Natural killer cell (primary cell): ENCODE measurements around the gene DERL3. TPM values are rescaled to one million over a fixed set of nuclear protein-coding genes. Genes with fewer than 3 reads are reported as not detected.

Source experiments
- ATAC-seq, 3 donors: fragments of 150-1000 bp in 2 of 3; fragments of 200-7000 bp in 1 of 3; cut with Tn5 transposase; 1 replicate in 1 of 3; 2 replicates in 2 of 3; pipeline ENCODE4 v1.10.0; 2021; ENCODE audit warnings: mild to moderate bottlenecking in 2 of 3, moderate library complexity in 2 of 3
- DNase-seq, 2 donors: peaks; one replicate each; pipeline versions ENCODE4 v3.0.0 to v3.0.0-alpha.2; 2013 to 2021; ENCODE audit warnings: mixed read lengths in 1 of 2
- H3K27ac ChIP-seq: one replicate; pipeline ENCODE4 v1.5.1; 2013; ENCODE audit warnings: mild to moderate bottlenecking, low read length
- H3K27me3 ChIP-seq: one replicate; pipeline ENCODE4 v1.6.1; 2013; ENCODE audit warnings: low read length; ENCODE audit not compliant: control insufficient read depth, insufficient read depth
- H3K36me3 ChIP-seq: one replicate; pipeline ENCODE4 v1.6.1; 2013; ENCODE audit warnings: low read length; ENCODE audit not compliant: control insufficient read depth, insufficient read depth
- H3K4me1 ChIP-seq: one replicate; pipeline ENCODE4 v1.6.1; 2013; ENCODE audit warnings: low read length; ENCODE audit not compliant: control insufficient read depth, insufficient read depth
- H3K4me3 ChIP-seq: one replicate; pipeline ENCODE4 v1.5.1; 2013; ENCODE audit warnings: low read length
- H3K9me3 ChIP-seq: one replicate; pipeline ENCODE4 v1.6.1; 2013; ENCODE audit warnings: low read length; ENCODE audit not compliant: control insufficient read depth, insufficient read depth
- H3K27ac Mint-ChIP-seq, 2 donors: one replicate each; pipeline ENCODE4 v1.8.0; 2022; ENCODE audit warnings: mild to moderate bottlenecking in 2 of 2, mixed read lengths in 2 of 2, moderate library complexity in 1 of 2
- H3K27me3 Mint-ChIP-seq, 2 donors: one replicate each; pipeline ENCODE4 v1.8.0; 2022; ENCODE audit warnings: low read depth in 2 of 2, mixed read lengths in 2 of 2
- H3K36me3 Mint-ChIP-seq: one replicate; pipeline ENCODE4 v1.8.0; 2022; ENCODE audit warnings: mixed read lengths
- H3K4me1 Mint-ChIP-seq, 2 donors: one replicate each; pipeline ENCODE4 v1.8.0; 2022; ENCODE audit warnings: mixed read lengths in 2 of 2
- H3K4me3 Mint-ChIP-seq: one replicate; pipeline ENCODE4 v1.8.0; 2022; ENCODE audit warnings: mild to moderate bottlenecking, moderate library complexity, mixed read lengths
- H3K9me3 Mint-ChIP-seq, 2 donors: one replicate each; pipeline ENCODE4 v1.8.0; 2022; ENCODE audit warnings: mixed read lengths in 2 of 2
- WGBS: methylation state at CpG from one replicate; pipeline ENCODE4 v1.1.7; 2013; ENCODE audit warnings: missing lambda C conversion rate; ENCODE audit not compliant: insufficient coverage; 5-methylcytosine and 5-hydroxymethylcytosine counted together
- intact Hi-C: fragments of 100-400 bp; cut with micrococcal nuclease; formaldehyde crosslinking; loops from one replicate; pipeline ENCODE4 v1.14.2; 2022
- total RNA-seq, 4 donors: library from RNA; stranded (reverse); fragments of 120-200 nt in 1 of 4; gene quantifications; one replicate each; pipeline versions ENCODE4 v1.2.3 to v1.2.4, GENCODE V29; 2013 to 2022
- TF ChIP-seq, protein P1 (sequence below): fragments of 200-600 bp; IDR thresholded peaks from one replicate; pipeline ENCODE4 v1.8.0; 2022; ENCODE audit warnings: antibody characterized with exemption

Gene DERL3
- total RNA-seq, 3 donors from 2014 or later (not counting 1 experiment from before 2014, with no cell fraction given): 0.88 to 24.5 (median 1.3) TPM

DNA sequence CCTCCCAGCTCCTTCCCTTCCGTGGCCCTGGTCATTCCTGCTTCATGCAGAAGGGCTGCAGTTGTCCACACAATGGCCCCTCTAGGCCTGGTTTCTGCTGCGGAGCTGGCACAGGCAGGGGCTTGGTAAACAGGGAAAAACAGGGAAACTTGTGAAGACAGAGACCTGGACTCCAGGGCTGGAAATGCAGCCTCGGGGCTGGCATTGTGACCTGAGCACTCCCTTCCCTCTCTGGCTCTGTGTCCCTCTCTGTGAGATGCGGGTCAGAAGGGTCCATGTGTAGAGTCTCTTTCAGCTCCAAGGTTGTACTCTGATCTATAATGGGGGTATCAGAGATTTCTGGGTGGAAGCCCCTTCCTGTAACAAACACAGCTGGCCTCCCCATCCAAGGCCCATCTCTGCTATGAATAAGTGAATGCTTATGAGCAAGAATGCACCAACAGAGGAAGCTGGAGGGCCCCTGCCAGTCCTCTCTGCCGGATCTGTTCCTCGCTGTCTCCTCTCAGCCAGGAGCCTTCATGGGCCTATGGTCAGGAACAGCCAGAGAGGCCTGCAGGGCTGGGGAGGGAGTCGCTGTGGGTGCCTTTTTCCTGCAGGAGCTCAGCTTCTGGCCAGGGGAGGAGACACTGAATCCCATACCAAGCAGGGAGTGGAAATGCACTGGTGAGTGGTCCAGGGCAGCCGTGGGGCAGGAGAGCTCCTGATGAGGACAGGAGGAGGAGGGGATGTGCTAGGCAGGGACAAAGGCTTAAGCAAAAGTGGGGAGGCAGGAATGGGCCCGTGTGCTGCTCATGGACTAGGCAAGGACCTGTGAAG is 6.7 kb upstream of the DERL3 start:
- DNase-seq (no peak), ATAC-seq (no peak)
- Histone ChIP-seq H3K4me3 (no peak overlapping the region), H3K36me3 (no peaks in the 10 kb centered on the region), H3K9me3 (no peaks in the 10 kb centered on the region), H3K4me1 (peaks cover 50% of the 10 kb centered on the region), H3K27ac (peak overlapping the region; percentile 51), H3K27me3 (no peaks in the 10 kb centered on the region)
- Mint-ChIP-seq H3K4me1 (peaks cover 0 to 13% of the 10 kb centered on the region in 2 donors), H3K4me3 (no peak overlapping the region), H3K27me3 (no peaks in the 10 kb centered on the region), H3K36me3 (no peaks in the 10 kb centered on the region), H3K9me3 (no peaks in the 10 kb centered on the region), H3K27ac (no peak overlapping the region)
- WGBS: 81% methylated on average over 8 of the region's 9 CpGs
- intact Hi-C loops: loop anchor here (5.0 kb wide), 3 partner anchors 78 to 303 kb away; partner anchors contain the start of gene CHCHD10
- TF ChIP-seq, protein P1, sequence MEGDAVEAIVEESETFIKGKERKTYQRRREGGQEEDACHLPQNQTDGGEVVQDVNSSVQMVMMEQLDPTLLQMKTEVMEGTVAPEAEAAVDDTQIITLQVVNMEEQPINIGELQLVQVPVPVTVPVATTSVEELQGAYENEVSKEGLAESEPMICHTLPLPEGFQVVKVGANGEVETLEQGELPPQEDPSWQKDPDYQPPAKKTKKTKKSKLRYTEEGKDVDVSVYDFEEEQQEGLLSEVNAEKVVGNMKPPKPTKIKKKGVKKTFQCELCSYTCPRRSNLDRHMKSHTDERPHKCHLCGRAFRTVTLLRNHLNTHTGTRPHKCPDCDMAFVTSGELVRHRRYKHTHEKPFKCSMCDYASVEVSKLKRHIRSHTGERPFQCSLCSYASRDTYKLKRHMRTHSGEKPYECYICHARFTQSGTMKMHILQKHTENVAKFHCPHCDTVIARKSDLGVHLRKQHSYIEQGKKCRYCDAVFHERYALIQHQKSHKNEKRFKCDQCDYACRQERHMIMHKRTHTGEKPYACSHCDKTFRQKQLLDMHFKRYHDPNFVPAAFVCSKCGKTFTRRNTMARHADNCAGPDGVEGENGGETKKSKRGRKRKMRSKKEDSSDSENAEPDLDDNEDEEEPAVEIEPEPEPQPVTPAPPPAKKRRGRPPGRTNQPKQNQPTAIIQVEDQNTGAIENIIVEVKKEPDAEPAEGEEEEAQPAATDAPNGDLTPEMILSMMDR: no peak

- no peak for ATAC-seq
- Mint-ChIP-seq H3K36me3 (no peaks in the 10 kb centered on the region), H3K9me3 (no peaks in the 10 kb centered on the region), H3K27me3 (no peaks in the 10 kb centered on the region), H3K4me3 (no peak overlapping the region), H3K4me1 (peaks cover 3 to 12% of the 10 kb centered on the region in 2 donors), H3K27ac (no peak overlapping the region)
- Histone ChIP-seq H3K27ac (peak overlapping the region; percentile 51), H3K4me3 (no peak overlapping the region), H3K36me3 (no peaks in the 10 kb centered on the region), H3K9me3 (no peaks in the 10 kb centered on the region), H3K4me1 (peaks cover 51% of the 10 kb centered on the region), H3K27me3 (no peaks in the 10 kb centered on the region)
- intact Hi-C loops: loop anchor here (5.0 kb wide), 3 partner anchors 77 to 302 kb away; partner anchors contain the start of gene CHCHD10
- TF ChIP-seq, protein P1: no peak
- 71% methylated on average over 8 of the region's 8 CpGs for WGBS
- DNase-seq: no peak
These were observed 6.0 kb upstream of the DERL3 start for GRCh38 chr22:23844739-23845202.

GRCh38 chr22:23842599-23842998 is 3.8 kb upstream of the DERL3 start:
- no peak for ATAC-seq
- Histone ChIP-seq H3K27me3 (no peaks in the 10 kb centered on the region), H3K4me3 (no peak overlapping the region), H3K9me3 (no peaks in the 10 kb centered on the region), H3K4me1 (peaks cover 62% of the 10 kb centered on the region), H3K36me3 (no peaks in the 10 kb centered on the region), H3K27ac (no peak overlapping the region)
- Mint-ChIP-seq H3K4me3 (no peak overlapping the region), H3K27ac (no peak overlapping the region), H3K36me3 (no peaks in the 10 kb centered on the region), H3K4me1 (peaks cover 22 to 24% of the 10 kb centered on the region in 2 donors), H3K27me3 (no peaks in the 10 kb centered on the region), H3K9me3 (no peaks in the 10 kb centered on the region)
- TF ChIP-seq, protein P1: no peak
- intact Hi-C loops: no loop called here
- WGBS: 64% methylated on average over 4 of the region's 4 CpGs
- DNase-seq: no peak
